Subcutaneous adipose tissue (tissue), 4 donors: Measurements from ENCODE around the gene RIPOR3. TPM values are rescaled to one million over a fixed set of nuclear protein-coding genes. Genes with fewer than 3 reads are reported as not detected.

ENCODE experiments used
- CTCF ChIP-seq: fragments of 450-650 bp; IDR thresholded peaks from one replicate; pipeline ENCODE4 v1.5.1; 2016; ENCODE audit warnings: low read depth, mild to moderate bottlenecking, control low read depth, antibody characterized with exemption, moderate library complexity
- total RNA-seq, 4 donors: library from RNA; depleted of rRNA; stranded (reverse); fragments of >200 nt; gene quantifications; one replicate each; pipeline ENCODE4 v1.1.0, GENCODE V29; 2016

The RIPOR3 gene
- total RNA-seq, 4 donors from 2014 or later: 8.8 to 63.0 (median 37.3) TPM

DNA sequence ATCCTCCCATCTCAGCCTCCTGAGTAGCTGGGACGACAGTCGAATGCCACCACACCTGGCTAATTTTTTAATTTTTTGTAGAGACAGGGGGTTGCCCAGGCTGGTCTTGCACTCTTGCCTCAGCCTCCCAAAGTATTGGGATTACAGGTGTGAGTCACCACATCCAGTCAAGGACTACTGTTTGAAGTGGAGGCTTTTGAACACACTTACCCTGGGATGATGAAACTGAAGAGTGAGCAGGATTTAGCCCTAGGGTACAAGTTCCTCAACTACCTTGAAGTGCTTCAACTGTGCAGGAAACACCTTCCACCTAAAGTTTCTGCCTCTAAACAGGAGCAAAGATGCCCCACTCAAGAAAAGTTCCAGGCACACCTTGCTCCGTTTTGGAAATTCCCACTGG, 24.4 kb upstream of the RIPOR3 start:
- TF ChIP-seq CTCF: no peak

GRCh38 chr20:50713657-50714101, 22.3 kb upstream of the RIPOR3 start:
- no peak for TF ChIP-seq CTCF

GRCh38 chr20:50712771-50713656, 21.7 kb upstream of the RIPOR3 start:
- TF ChIP-seq CTCF: no peak

DNA sequence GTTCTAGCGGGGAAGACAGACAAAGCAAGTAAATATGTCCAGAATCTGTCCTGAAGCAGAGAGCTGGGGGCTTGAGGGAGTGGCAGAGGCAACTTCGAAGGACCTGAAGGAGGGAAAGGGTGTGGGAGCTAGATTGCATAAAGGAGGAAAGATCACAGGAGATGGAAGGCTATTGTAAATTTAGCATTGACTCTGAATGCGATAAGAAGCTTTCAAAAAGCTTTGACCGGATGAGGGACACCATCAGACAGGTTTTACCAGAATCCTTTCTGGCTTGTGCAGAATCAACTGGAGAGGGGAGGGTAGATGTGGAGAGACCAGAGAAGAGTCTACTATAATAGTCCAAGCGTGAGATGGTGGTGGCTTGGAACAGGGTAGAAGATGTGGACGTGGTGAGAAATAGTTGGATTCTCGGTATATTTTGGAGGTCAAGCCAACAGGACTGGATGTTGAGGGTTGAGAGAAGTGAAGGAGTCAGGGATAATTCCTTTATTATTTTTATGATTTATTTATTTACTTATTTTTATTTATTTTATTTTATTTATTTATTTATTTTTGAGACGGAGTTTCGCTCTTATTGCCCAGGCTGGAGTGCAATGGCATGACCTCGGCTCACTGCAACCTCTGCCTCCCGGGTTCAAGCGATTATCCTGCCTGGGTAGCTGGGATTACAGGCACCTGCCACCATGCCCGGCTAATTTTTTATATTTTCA, 19.9 kb upstream of the RIPOR3 start:
- peak; percentile 3 for TF ChIP-seq CTCF

DNA sequence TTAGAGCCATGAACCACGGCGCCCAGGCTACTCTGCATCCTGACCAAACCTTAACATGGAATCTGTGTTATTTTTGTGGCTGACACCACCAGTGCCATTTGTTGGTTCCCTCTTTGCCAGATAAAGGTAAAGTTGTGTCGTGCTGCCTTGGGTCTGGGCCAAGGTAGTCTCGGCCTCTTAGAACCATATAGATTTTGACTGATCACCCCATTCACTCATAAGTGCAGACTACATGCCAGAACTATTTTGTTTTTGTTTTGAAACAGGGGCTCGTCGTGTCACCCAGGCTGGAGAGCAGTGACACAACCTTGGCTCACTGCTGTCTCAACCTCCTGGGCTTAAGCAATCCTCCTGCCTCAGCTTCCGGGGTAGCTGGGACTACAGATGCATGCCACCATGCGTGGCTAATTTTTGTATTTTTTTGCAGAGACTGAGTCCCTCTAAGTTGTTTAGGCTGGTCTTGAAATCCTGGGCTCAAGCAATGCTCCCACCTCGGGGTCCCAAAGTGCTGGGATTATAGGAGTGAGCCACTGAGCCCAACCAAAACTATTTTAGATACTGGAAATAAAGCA, 19.2 kb upstream of the RIPOR3 start:
- TF ChIP-seq CTCF: peak; percentile 71

GRCh38 chr20:50709636-50709973, 18.3 kb upstream of the RIPOR3 start:
- TF ChIP-seq CTCF: no peak
